M059J (cell line): ENCODE results near the gene PDIA5. TPM values are rescaled to one million over a fixed set of nuclear protein-coding genes. Genes with fewer than 3 reads are reported as not detected.
A peak's percentile ranks its signal among the peaks of the same experiment; 100 is the strongest.
"Not testable (repeated sequence)": the region's sequence is repeated elsewhere in the genome, so short reads cannot be mapped to it uniquely, and the experiment has no call there.

Experiments
- DNase-seq: peaks from one replicate; pipeline ENCODE4 v3.0.0-alpha.2; 2012; ENCODE audit warnings: low read depth
- total RNA-seq: library from RNA; depleted of rRNA; stranded (reverse); fragments of >200 nt; shearing (Covaris generic); gene quantifications from 2 replicates; pipeline ENCODE4 v1.2.3, GENCODE V29; 2014

Gene PDIA5
- total RNA-seq, 1 experiment from 2014 or later, result 39.1 TPM

DNA sequence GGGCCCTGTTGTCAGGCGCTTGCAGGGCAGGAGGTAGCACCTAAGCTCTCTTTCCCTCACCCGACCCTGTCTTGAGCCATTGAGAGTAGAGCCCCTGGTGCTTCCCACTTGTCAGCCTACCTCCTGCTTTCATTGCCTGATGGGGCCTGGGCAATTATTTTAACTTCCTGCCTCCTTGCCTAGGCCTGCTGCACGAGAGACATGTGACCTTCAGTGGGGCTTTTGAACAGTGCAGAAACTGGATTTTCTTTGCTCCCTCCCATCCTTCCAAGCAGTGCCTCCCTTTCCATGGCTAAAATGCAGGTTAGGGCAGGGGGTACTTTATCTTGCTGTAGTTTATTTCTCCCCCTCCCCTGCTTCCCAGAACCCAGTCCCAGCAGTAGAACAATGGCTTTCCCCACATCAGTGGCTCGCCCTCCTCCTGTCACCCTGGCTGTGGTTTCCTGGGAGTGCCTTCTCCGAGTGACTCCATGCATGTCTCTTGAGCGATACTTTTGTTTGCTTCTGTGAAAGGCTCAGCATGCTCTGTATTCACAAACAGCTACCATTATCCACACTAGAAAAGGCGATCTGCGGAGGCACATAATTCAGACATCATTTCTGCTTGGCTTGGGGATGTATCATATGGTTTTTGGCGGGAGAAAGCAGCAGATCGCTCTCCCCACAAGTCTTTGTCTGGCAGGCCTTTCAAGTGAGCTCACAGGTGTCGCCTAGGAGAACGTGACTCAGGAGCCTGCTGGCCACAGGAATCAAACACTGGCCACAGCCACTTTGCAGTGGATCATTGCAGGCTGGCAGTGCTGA lies 24.1 kb downstream of the PDIA5 start:
- DNase-seq, result peak; percentile 85

GRCh38 chr3:123092243-123092642 lies 25.4 kb downstream of the PDIA5 start:
- no peak for DNase-seq

- no peak for DNase-seq
Measured at GRCh38 chr3:123093696-123094095, 26.9 kb downstream of the PDIA5 start.

GRCh38 chr3:123094516-123095313 lies 27.9 kb downstream of the PDIA5 start:
- DNase-seq, result no peak

GRCh38 chr3:123096126-123096525 lies 29.3 kb downstream of the PDIA5 start:
- no peak for DNase-seq

DNA sequence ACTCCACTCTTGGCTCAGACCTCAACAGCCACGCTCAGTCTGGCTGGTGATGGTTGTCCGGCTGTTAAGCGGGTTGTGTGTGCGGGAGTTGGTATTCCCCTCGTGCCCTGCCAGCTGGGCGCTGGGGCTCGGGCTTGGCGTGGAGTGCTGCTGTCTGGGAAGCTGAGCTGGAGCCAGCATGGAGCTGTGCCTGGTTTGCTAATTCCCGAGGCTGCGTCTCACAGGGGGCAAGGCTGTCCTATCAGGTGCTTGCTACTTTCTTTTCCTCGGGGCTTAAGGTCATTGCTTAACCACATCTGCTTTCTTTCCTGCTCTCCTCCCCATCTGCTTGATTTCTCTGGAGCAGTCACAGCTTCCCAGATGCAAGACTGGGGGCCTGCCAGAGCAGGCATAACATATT lies 29.9 kb downstream of the PDIA5 start:
- DNase-seq, result peak; percentile 68

DNA sequence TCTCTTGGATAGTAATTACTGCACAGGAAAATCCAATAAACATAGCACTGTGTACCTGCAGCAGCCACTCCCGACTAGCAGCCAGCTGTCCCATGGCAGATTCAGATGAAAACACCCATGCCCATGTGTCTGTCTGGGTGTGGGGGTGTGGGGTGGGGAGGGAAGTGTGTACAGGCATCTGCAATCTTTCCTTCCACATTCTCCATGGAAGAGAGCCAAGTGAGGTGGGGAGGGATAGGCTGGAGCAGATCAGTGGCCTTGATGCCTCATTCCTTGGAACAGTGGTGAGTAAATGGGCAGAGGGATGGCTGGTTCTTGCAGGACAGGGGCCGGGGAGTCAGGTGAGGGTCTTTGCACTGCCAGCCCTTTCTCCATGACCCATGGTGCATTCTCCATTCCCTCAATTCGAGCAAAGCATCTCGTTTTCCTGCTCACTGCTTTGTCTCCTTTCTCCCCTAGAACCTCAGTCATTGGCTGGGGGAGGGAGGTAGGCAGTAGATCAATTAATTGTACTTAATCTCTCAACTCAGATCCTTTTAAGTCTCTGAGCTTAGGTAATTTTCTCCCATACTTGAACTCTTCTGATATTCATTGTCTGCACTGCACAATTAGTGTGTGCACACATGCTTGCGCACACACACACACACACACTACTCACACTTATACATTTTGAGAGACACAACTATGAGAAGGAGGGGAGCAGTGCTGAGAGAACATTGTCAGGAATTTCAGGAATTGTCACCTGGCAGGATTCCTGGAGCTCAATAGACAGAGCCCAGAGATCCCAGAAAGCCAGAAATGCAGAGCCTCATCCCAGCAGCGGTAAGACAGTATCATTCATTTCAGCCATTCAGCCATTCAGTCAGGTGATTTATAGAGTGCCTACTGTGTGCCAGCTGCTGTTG lies 31.9 kb downstream of the PDIA5 start:
- DNase-seq, result no peak

- no peak for DNase-seq
Measured at GRCh38 chr3:123099331-123100192, 32.7 kb downstream of the PDIA5 start.

DNA sequence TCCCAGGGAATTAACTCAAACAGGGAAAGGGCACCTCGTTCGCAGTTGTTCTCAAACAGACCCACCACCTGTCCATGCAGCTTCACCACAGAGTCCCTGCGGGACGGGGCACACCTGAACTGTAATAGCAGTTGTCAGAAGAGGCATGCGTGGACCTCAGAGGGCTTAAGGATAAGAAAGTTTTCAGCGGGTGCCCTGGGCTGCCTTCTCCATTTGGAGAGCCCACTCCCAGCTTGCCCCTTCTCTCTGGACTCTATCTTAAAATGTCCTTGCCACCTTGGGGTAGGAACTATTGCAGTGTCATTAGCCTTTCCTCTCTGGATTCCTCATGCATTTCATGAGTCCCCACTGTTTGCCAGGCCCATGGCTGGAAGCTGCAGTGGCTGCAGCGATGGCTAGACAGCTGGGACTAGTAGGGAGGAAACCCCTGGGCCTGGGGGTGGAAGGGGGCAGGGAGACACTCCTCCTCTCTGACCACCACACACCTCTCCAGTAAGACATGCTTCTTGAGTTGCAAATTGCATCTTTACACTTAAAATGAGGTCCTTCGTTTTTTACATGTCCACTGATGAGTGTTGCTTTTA lies 33.5 kb downstream of the PDIA5 start:
- DNase-seq, result no peak

DNA sequence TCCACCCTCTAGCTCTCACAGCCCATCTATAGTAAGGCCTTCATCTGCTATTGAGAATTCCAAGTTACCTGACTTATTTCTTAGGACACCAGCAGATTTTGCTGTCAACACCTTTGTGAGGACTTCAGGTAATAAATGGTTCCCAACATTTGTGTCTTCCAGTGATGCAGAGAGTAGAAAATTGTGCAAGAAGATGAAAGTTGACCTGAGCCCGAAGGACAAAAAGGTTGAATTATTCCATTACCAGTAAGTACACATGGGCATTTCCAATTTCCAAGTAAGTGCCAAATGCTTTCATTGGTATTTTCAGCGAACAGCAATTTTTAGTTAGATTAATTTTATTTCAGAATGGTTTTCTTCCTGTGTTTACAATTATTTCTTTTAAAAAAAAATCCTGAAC lies 35.4 kb downstream of the PDIA5 start:
- DNase-seq, result no peak

DNA sequence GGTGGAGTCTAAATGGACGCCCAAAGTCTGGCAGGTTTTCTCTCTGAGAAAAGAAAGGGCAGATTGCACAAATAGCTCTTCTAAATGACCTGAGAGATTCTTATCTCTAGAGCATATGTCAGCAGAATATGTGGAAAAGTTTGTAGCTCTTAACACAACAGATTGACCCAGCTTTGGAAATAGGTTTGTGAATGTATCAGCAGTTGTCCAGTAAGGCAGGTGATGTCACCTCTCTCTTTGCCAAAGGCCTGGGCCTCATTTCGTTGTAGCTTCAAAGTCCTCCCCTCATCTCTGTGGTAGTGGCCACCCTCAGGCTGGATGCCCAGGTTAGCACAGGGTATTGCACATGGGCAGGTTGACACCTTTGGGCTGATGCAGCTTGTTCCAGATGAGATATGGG lies 36.0 kb downstream of the PDIA5 start:
- no peak for DNase-seq

- peak; percentile 89 for DNase-seq
Measured at GRCh38 chr3:123104550-123104949, 37.7 kb downstream of the PDIA5 start.

GRCh38 chr3:123105201-123106189 lies 38.7 kb downstream of the PDIA5 start:
- no peak for DNase-seq

DNA sequence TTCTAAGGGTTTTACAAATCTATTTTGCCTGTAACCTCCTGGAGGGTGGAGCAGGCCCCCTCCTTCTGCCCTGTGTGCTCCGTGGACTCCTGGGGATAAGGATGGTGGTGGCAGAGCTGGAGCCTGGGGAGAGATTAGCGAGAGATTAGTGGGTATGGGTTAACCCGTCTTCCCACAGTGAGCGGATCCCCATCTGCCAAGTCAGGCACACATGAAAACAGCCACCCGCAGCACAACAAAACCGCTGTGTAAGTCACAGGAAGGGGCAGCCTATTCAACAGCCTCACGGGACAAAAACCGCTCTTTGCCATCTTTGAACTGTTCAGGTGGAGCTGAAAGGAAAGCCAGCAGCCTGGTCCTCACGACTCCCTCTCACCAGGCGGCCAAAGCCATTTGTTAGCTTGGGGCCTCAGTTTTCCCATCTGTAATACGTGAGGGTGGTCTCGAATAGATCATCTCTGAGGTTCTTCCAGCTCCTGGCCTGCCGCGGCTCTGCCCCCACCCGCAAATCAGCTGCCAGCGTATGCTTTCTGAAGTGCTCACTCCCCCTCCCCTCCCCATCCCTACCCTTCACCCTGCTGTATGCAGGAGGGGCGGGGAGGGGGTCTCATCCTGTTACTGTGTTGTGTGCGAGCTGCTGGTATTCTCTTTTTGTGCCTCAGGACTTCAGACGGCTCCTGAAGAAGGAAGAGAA lies 43.6 kb downstream of the PDIA5 start:
- DNase-seq, result no peak

DNA sequence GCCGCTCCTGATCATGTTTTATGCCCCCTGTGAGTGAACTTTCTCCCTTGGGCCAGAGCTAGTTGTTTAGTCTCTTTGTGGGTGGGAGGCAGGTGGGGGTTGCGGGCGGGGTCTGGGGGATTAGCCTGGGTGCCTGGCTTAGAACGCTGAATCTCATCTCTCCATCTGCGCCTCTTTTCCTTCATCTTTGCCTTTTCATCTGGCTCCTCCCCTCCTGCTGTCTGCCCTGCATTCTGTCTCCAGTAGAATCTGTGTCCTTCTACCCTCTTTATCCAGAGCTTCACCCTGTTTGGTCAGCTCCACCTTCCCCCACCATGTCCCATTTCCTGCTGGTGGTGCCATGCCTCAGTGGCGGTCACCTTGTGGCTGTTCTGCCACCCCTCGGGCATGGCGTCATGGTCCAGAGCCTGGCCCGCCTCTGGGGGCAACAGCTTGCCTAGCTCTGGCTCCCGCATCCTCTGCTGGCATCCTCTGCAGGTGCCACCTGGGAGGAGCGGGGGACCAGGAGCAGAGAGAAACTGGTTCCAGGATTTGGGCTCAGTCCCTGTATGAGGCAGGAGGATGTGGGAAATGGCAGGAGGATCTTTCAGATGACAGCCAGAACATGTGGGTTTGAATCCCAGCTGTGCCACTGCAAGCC lies 44.3 kb downstream of the PDIA5 start:
- DNase-seq, result no peak

DNA sequence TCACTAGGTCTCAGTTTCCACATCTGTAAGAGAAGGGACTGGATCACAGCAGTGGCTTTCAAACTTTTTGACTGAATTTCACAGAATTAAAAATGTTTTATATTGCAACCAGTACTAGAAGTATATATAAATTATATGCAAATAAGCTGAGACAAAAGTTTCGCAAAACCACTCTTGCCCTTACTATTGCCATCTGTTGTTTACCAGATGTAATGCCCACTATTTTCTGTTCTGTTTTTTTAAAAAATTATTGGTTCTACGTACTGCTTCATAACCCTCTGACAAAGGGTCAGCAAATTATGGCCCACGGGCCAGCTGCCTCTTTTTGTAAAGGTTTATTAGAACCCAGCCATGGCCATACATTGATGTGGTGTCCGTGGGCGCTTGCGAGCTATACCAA lies 44.8 kb downstream of the PDIA5 start:
- no peak for DNase-seq

GRCh38 chr3:123112232-123112631 lies 45.4 kb downstream of the PDIA5 start:
- no peak for DNase-seq

DNA sequence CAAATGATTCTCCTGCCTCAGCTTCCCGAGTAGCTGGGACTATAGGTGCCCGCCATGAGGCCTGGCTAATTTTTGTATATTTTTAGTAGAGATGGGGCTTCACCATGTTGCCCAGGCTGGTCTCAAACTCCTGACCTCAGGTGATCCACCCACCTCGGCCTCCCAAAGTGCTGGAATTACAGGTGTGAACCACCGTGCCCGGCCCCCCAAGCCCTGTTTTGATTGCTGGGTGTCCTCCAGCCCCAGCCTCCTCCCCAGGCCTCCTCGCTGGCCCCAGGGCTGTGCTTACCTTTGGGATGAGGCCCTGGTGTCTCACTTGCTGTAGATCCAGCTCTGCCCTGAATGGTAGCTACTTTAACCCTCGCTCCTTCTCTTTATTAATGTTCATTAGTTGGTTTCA lies 45.8 kb downstream of the PDIA5 start:
- DNase-seq, result not testable (repeated sequence)
